GM21717 (cell line): Measurements from ENCODE around the gene TSHZ3.

ENCODE experiments used
- ATAC-seq: cut with Tn5 transposase; IDR thresholded peaks from one replicate; pipeline ENCODE4 v1.9.1; 2021; ENCODE audit warnings: mild to moderate bottlenecking, moderate library complexity; ENCODE audit not compliant: unreplicated experiment

TSHZ3 gene

GRCh38 chr19:31292639-31293185, 56.5 kb downstream of the TSHZ3 start:
- ATAC-seq: no peak

DNA sequence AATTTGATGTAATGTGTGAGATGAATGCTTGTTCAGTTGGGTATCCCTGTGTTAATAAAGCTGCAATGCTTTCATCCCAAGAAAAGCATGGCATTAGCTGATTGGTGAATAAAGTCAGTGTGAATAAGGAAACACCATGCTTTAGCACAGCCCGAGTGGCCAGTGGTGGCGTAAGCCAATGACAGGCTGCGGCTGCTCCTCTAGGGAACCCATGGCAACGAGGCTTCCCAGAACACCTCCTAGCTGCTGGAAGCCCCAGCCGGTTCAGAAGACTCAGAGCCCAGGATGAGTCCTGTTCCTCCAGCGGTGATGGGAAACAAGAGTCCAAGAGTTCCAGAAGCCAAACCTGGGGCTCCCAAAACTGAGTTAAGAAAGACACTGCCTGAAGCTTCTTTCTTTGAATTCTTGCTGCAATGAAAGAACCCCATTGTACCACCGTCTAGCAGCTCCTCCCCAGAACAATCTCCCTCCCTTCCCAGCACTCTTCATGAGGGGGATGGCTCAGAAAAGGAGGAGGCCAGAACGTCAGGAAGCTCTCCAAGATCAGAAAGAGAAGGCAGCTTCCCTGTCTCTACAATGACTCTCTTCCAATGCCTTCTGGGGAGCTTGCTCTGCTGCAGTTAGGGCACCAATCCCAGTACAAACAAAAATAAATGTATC, 58.2 kb downstream of the TSHZ3 start:
- ATAC-seq: no peak

DNA sequence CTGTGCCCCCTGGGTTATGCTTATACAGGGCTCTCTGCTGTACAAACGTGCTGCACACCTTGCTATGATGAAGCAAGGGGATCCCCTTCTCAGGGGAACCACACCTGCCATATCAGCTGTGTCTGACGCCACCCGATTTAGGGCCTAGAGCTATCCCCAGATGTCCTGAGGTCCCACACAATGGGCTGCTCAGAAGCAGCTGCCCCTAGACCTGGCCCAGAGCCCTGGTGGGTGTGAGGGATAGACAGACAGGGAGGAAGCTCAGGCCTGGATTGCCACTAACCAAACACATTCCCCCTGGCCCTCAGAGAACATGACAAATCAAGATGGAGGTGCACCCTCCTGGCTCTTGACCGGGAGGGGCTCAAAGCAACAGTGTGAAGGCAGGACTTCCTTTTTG, 59.3 kb downstream of the TSHZ3 start:
- no peak for ATAC-seq

DNA sequence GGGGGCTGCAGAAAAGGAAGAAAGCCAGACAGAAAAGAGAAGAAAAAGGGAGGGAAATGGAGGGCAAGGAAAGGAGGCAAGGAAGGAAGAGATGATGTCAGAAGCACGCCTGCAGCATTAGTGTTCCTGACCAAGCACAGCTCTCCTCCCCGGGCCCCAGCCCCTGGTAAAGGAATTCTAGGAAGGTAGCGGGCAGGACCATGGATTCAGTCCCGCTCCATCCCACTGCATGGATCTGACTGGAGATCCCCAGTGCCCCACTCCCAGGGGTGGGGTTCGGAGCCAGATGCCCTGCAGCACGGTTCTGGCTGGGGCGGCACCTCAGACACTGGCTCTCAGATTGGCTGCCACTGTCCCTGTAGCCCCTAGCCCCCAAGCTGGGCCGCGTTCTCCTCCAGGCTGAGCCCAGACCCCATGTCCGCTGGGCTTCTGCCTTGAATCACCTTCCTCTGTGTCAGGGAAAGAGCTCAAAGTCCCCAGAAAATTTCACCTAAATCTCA, 59.8 kb downstream of the TSHZ3 start:
- ATAC-seq: no peak

DNA sequence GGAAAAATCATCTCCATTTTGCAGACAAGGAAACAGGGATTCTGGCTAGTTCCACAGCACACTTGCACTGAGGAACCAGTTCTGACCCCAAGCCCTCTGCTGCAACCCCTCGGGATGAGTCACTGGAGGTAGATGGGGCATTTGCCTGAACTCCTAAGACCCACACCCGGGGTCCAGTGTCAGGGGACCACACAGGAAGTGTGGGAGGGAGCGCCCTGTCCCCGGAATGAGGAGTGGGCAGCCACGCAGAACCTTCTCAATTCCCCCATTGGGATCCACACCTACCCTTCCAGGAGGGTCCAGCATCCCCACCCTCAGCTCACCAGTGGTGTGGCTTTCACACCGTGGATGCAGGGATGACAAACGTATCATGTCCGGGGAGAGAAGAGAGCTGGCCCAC, 62.7 kb downstream of the TSHZ3 start:
- no peak for ATAC-seq

- no peak for ATAC-seq
These were observed 63.5 kb downstream of the TSHZ3 start for GRCh38 chr19:31285744-31286143.

DNA sequence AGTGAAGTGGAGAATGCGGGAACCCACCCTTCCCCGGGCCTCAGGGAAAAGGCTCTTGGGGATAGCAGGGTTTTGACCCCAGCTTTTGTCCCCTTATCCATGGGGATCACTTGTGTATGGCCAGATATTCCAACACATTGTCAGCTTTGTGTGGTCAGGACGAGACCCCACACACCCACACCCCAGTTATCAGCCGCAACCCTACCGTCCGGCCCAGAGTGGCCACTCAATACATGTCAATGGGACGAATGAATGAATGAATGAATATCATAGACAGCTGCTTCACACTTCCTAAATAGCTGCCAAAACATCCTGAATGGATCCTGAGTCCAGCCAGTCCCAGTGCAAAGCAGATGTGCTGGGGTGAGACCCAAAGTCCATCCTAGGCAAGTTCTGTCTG, 64.6 kb downstream of the TSHZ3 start:
- ATAC-seq: no peak

GRCh38 chr19:31283701-31284100, 65.5 kb downstream of the TSHZ3 start:
- no peak for ATAC-seq

GRCh38 chr19:31282346-31282745, 66.9 kb downstream of the TSHZ3 start:
- ATAC-seq: no peak

GRCh38 chr19:31280287-31281006, 68.8 kb downstream of the TSHZ3 start:
- no peak for ATAC-seq

DNA sequence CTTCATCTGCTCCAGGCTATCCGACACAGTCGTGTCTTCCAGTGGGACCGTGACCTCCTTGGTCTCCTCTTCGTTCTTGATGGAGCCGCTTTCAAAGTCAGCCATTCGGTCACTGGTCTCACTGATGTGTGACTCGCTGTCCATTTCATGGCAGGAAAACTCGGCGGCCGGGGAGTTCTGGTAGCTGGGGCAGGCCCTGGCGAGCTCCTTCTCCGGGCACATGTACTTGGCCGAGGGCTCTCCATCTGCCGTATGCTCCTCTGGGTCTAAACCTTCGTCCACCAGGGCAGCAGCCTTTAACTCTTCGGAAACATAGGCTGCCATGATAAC, 69.8 kb downstream of the TSHZ3 start:
- ATAC-seq: no peak

DNA sequence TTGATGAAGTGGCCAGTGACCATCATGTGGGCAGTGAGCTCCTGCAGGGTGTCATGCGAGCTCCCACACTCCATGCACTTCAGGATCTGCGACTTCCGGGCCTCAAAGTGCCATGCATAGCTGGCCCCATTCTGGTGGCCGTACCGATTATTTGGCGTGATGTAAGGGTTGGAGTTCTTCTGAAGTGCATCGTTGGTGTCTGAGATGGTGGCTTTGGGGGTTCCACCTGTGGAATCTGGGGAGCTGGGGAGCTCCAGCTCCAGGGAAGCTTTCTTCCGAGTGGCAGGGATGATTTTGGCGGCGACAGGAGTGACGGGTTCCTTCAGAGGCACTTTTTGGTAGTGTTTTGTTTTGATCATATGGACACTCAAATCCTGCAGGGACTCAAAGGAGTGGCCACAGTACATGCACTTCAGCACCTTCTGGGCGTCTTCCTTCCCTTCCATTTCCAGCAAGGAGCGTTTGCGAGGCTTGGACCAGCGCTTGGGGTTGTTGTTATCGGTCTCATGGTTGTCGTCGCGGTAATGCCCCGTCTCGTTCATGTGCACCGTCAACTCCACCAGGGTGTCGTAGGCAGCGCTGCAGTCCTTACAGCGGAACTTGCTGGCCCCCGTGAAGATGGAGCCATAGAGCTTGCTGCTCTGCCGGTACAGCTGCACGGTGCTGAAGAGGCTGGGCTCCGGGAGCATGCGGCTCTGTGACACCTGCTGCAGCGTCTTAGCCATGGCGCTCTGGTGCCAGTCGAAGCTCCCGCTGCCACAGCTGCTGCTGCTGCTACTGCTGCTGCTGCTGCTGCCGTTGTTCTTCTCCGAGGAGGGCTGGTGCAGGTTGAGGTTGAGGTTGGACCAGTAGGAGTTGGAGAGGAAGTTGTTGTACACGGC, 70.4 kb downstream of the TSHZ3 start:
- no peak for ATAC-seq

DNA sequence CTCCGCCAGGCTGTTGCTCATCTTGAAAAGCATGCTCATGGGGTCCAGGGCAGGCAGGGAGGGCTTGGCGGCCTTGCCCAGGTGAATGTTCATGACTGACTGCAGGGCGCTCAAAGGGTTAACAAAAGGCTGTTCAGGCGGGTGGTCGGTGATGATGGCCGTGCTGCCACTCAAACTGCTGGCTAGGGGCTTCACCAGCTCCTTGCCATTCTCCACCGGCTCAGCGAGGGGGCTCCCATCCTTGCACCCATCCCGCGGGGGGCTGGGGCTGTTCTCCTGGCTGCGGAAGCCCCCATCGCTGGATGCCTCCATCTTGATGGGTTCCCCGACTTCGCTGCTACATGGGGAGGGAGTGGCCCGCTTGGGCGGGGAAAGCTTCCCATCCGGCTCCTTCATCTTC, 71.7 kb downstream of the TSHZ3 start:
- no peak for ATAC-seq

- no peak for ATAC-seq
These were observed 72.4 kb downstream of the TSHZ3 start for GRCh38 chr19:31276831-31277230.

DNA sequence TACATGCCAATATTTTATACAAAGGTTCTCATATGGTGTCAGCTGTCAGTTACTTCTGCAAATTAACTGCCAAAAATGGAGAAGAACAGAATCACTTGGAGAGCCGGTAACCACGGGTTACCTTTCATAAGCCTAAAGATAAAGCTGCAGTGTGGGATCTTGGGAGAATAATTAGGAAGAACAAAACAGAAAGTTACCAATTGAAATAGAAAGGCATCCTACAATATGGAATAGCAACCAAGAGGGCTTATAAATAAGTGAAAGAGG, 74.2 kb downstream of the TSHZ3 start:
- ATAC-seq: no peak

- ATAC-seq: no peak
These were observed 74.8 kb downstream of the TSHZ3 start for GRCh38 chr19:31274251-31275067.

GRCh38 chr19:31272583-31273106, 76.6 kb downstream of the TSHZ3 start:
- ATAC-seq: no peak

GRCh38 chr19:31271306-31271911, 77.8 kb downstream of the TSHZ3 start:
- no peak for ATAC-seq

- no peak for ATAC-seq
These were observed 78.3 kb downstream of the TSHZ3 start for GRCh38 chr19:31270897-31271296.

- no peak for ATAC-seq
These were observed 79.7 kb downstream of the TSHZ3 start for GRCh38 chr19:31269425-31270127.
